CD14-positive monocyte (primary cell): ENCODE data around the gene FGGY. TPM values are rescaled to one million over a fixed set of nuclear protein-coding genes. Genes with fewer than 3 reads are reported as not detected.

ENCODE experiments used
- DNase-seq, 3 donors: peaks; one replicate each; pipeline ENCODE4 v3.0.0-alpha.2; 2011 to 2022
- H2AFZ ChIP-seq: 2 replicates; pipeline ENCODE4 v1.6.0; 2012; ENCODE audit warnings: mild to moderate bottlenecking, low read depth, low read length, inconsistent platforms; ENCODE audit not compliant: insufficient read depth, poor library complexity, severe bottlenecking
- H3K27ac ChIP-seq, 2 donors: 1 replicate in 1 of 2; 2 replicates in 1 of 2; pipeline ENCODE4 v1.5.1; 2012 to 2013; ENCODE audit warnings: low read length in 2 of 2, control low read depth in 1 of 2, inconsistent platforms in 1 of 2, low read depth in 1 of 2, mild to moderate bottlenecking in 1 of 2
- H3K27me3 ChIP-seq, 2 donors: one replicate each; pipeline versions ENCODE4 v1.6.0 to v1.6.1; 2011 to 2013; ENCODE audit warnings: low read length in 2 of 2; ENCODE audit not compliant: control insufficient read depth in 2 of 2, insufficient read depth in 2 of 2
- H3K36me3 ChIP-seq, 2 donors: replicated peaks in 1 of 2; 1 replicate in 1 of 2; 2 replicates in 1 of 2; pipeline versions ENCODE4 v1.5.1 to v1.6.1; 2012 to 2013; ENCODE audit warnings: low read length in 2 of 2, control low read depth in 1 of 2, inconsistent platforms in 1 of 2, mild to moderate bottlenecking in 1 of 2; ENCODE audit not compliant: insufficient read depth in 2 of 2, control insufficient read depth in 1 of 2
- H3K4me1 ChIP-seq, 2 donors: 1 replicate in 1 of 2; 2 replicates in 1 of 2; pipeline versions ENCODE4 v1.5.1 to v1.6.1; 2012 to 2013; ENCODE audit warnings: low read length in 2 of 2, control low read depth in 1 of 2, inconsistent platforms in 1 of 2, mild to moderate bottlenecking in 1 of 2, moderate library complexity in 1 of 2; ENCODE audit not compliant: insufficient read depth in 2 of 2, control insufficient read depth in 1 of 2
- H3K4me2 ChIP-seq: replicated peaks from 2 replicates; pipeline ENCODE3; 2012; ENCODE audit warnings: low read length, moderate library complexity, mild to moderate bottlenecking; ENCODE audit not compliant: poor library complexity, severe bottlenecking; ENCODE audit errors: extremely low read depth
- H3K4me3 ChIP-seq, 3 experiments: fragments of 200-600 bp in 1 of 3; sonication (generic) in 1 of 3; replicated peaks in 1 of 3; 1 replicate in 2 of 3; 2 replicates in 1 of 3; pipeline ENCODE4 v1.5.1; 2011 to 2013; ENCODE audit warnings: low read length in 3 of 3, mild to moderate bottlenecking in 3 of 3, control low read depth in 2 of 3, low read depth in 2 of 3, inconsistent platforms in 1 of 3, moderate library complexity in 1 of 3
- H3K79me2 ChIP-seq: 2 replicates; pipeline ENCODE4 v1.6.0; 2012; ENCODE audit warnings: mild to moderate bottlenecking, control low read depth, inconsistent platforms, low read length, moderate library complexity; ENCODE audit not compliant: insufficient read depth
- H3K9ac ChIP-seq: 2 replicates; pipeline ENCODE4 v1.6.0; 2017; ENCODE audit warnings: low read length, mild to moderate bottlenecking; ENCODE audit not compliant: insufficient read depth, poor library complexity, severe bottlenecking
- H3K9me3 ChIP-seq, 2 donors: replicated peaks in 1 of 2; 1 replicate in 1 of 2; 2 replicates in 1 of 2; pipeline versions ENCODE4 v1.5.1 to v1.6.1; 2012 to 2013; ENCODE audit warnings: low read length in 2 of 2, control low read depth in 1 of 2; ENCODE audit not compliant: control insufficient read depth in 1 of 2, insufficient read depth in 1 of 2
- H4K20me1 ChIP-seq: 2 replicates; pipeline ENCODE4 v1.6.0; 2012; ENCODE audit warnings: mild to moderate bottlenecking, low read length, control low read depth, moderate library complexity; ENCODE audit not compliant: insufficient read depth
- H3K27ac Mint-ChIP-seq, 7 donors: one replicate each; pipeline ENCODE4 v1.8.0; 2020; ENCODE audit warnings: mild to moderate bottlenecking in 7 of 7, mixed read lengths in 7 of 7, moderate library complexity in 6 of 7, inconsistent platforms in 2 of 7
- H3K27me3 Mint-ChIP-seq, 3 donors: one replicate each; pipeline ENCODE4 v1.8.0; 2021 to 2022; ENCODE audit warnings: low read depth in 3 of 3, mild to moderate bottlenecking in 3 of 3, mixed read lengths in 3 of 3, moderate library complexity in 3 of 3, inconsistent platforms in 1 of 3
- H3K36me3 Mint-ChIP-seq, 2 donors: one replicate each; pipeline ENCODE4 v1.8.0; 2020; ENCODE audit warnings: mixed read lengths in 2 of 2, inconsistent platforms in 1 of 2, mild to moderate bottlenecking in 1 of 2
- H3K4me1 Mint-ChIP-seq: one replicate; pipeline ENCODE4 v1.8.0; 2020; ENCODE audit warnings: mild to moderate bottlenecking, mixed read lengths
- H3K4me3 Mint-ChIP-seq, 2 donors: one replicate each; pipeline ENCODE4 v1.8.0; 2020; ENCODE audit warnings: mild to moderate bottlenecking in 2 of 2, mixed read lengths in 2 of 2, moderate library complexity in 1 of 2
- H3K9me3 Mint-ChIP-seq, 7 donors: one replicate each; pipeline ENCODE4 v1.8.0; 2020 to 2022; ENCODE audit warnings: mixed read lengths in 7 of 7, mild to moderate bottlenecking in 6 of 7, moderate library complexity in 6 of 7, inconsistent platforms in 2 of 7
- WGBS: methylation state at CpG from one replicate; pipeline ENCODE4 v1.1.5; 2013; ENCODE audit warnings: missing lambda C conversion rate; ENCODE audit not compliant: insufficient coverage; 5-methylcytosine and 5-hydroxymethylcytosine counted together
- intact Hi-C, 2 donors: fragments of 100-400 bp; cut with micrococcal nuclease; formaldehyde crosslinking; loops; one replicate each; pipeline versions ENCODE4 v1.15.0 to v1.15.1; 2023
- polyA plus RNA-seq, 3 donors: library from polyadenylated mRNA; depleted of rRNA in 1 of 3; unstranded in 2 of 3; stranded (reverse) in 1 of 3; fragments of 300-500 nt in 2 of 3; fragments of >200 nt in 1 of 3; fragmentation: Illumina TruSeq in 2 of 3; gene quantifications; 1 replicate in 2 of 3; 2 replicates in 1 of 3; pipeline ENCODE4 v1.2.3, GENCODE V29; 2012 to 2021
- TF ChIP-seq, protein P1 (sequence below): fragments of 200-600 bp; IDR thresholded peaks from one replicate; pipeline ENCODE4 v1.8.0; 2022; ENCODE audit warnings: antibody characterized with exemption, mild to moderate bottlenecking

FGGY gene
- polyA plus RNA-seq, 3 donors: 2.3 to 4.3 (median 2.9) TPM

- no peak overlapping the region for H2AFZ ChIP-seq
- no peak overlapping the region for H3K9ac ChIP-seq
- intact Hi-C loops: no loop called here
- Mint-ChIP-seq H3K27me3 (peaks cover 1 to 5% (median 2%) of the 10 kb centered on the region in 3 donors), H3K4me1 (no peaks in the 10 kb centered on the region), H3K27ac (no peak overlapping the region), H3K9me3 (peaks cover 0 to 3% (median 0%) of the 10 kb centered on the region in 7 donors), H3K4me3 (no peak overlapping the region), H3K36me3 (no peaks in the 10 kb centered on the region)
- no peaks in the 10 kb centered on the region for H3K27me3 ChIP-seq
- DNase-seq: no peak
- no peaks in the 10 kb centered on the region for H4K20me1 ChIP-seq
- H3K27ac ChIP-seq: no peak overlapping the region
- H3K4me2 ChIP-seq: no peak overlapping the region
- no peaks in the 10 kb centered on the region for H3K4me1 ChIP-seq
- 100% methylated on average over 1 of the region's 3 CpGs for WGBS
- H3K36me3 ChIP-seq: no peaks in the 10 kb centered on the region
- H3K4me3 ChIP-seq: no peak overlapping the region
- no peaks in the 10 kb centered on the region for H3K9me3 ChIP-seq
- no peaks in the 10 kb centered on the region for H3K79me2 ChIP-seq
- TF ChIP-seq, protein P1, sequence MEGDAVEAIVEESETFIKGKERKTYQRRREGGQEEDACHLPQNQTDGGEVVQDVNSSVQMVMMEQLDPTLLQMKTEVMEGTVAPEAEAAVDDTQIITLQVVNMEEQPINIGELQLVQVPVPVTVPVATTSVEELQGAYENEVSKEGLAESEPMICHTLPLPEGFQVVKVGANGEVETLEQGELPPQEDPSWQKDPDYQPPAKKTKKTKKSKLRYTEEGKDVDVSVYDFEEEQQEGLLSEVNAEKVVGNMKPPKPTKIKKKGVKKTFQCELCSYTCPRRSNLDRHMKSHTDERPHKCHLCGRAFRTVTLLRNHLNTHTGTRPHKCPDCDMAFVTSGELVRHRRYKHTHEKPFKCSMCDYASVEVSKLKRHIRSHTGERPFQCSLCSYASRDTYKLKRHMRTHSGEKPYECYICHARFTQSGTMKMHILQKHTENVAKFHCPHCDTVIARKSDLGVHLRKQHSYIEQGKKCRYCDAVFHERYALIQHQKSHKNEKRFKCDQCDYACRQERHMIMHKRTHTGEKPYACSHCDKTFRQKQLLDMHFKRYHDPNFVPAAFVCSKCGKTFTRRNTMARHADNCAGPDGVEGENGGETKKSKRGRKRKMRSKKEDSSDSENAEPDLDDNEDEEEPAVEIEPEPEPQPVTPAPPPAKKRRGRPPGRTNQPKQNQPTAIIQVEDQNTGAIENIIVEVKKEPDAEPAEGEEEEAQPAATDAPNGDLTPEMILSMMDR: no peak
These were observed 298.9 kb downstream of the FGGY start for GRCh38 chr1:59595774-59596173.

GRCh38 chr1:59596432-59596831 lies 299.5 kb downstream of the FGGY start:
- Histone ChIP-seq H3K79me2 (no peaks in the 10 kb centered on the region), H4K20me1 (no peaks in the 10 kb centered on the region), H3K9ac (no peak overlapping the region), H3K4me3 (no peak overlapping the region), H3K27ac (no peak overlapping the region), H3K36me3 (no peaks in the 10 kb centered on the region), H3K9me3 (no peaks in the 10 kb centered on the region), H3K27me3 (no peaks in the 10 kb centered on the region), H3K4me2 (no peak overlapping the region), H3K4me1 (no peaks in the 10 kb centered on the region), H2AFZ (no peak overlapping the region)
- Mint-ChIP-seq H3K9me3 (peaks cover 0 to 2% (median 0%) of the 10 kb centered on the region in 7 donors), H3K27ac (no peak overlapping the region), H3K4me1 (no peaks in the 10 kb centered on the region), H3K4me3 (no peak overlapping the region), H3K27me3 (peaks cover 1 to 5% (median 2%) of the 10 kb centered on the region in 3 donors), H3K36me3 (no peaks in the 10 kb centered on the region)
- no peak for DNase-seq
- TF ChIP-seq, protein P1: no peak
- WGBS: 100% methylated on average over 1 of the region's 3 CpGs
- intact Hi-C loops: no loop called here
